ENCODE measurements around the gene CAMK2A.

GRCh38 chr5:150172145-150172544 lies 117.4 kb downstream of the CAMK2A start:
- TF ChIP-seq POLR2A (IDR thresholded peaks at IDR 0.05), result no peak
- TF ChIP-seq, protein P1, sequence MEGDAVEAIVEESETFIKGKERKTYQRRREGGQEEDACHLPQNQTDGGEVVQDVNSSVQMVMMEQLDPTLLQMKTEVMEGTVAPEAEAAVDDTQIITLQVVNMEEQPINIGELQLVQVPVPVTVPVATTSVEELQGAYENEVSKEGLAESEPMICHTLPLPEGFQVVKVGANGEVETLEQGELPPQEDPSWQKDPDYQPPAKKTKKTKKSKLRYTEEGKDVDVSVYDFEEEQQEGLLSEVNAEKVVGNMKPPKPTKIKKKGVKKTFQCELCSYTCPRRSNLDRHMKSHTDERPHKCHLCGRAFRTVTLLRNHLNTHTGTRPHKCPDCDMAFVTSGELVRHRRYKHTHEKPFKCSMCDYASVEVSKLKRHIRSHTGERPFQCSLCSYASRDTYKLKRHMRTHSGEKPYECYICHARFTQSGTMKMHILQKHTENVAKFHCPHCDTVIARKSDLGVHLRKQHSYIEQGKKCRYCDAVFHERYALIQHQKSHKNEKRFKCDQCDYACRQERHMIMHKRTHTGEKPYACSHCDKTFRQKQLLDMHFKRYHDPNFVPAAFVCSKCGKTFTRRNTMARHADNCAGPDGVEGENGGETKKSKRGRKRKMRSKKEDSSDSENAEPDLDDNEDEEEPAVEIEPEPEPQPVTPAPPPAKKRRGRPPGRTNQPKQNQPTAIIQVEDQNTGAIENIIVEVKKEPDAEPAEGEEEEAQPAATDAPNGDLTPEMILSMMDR (IDR thresholded peaks at IDR 0.05), result no peak

All from tibial nerve (tissue), 3 donors.